ENCODE results near the gene ZFX.

The ZFX gene

DNA sequence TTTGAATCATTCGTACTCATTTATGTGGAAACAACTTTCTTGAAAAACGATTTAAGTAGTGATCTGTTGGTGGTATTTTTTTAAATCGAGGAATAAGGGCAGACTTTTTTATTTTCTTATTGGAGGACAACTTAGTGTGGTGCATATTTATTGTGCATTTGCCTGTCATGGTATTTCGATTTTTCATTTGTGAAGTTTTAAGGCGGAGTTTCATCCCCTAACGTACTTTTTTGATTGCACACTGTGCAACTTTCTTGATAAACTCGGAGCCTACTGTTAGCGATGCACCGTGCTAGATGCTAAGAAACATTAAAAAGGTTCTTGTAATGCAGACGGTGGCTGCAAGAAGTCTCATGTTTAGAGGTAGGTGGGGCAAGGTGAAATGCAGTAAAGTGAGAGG is 1.4 kb downstream of the ZFX start:
- Histone ChIP-seq H3K4me3 (ENCODE audit: low read length, poor library complexity, severe bottlenecking) (peak overlapping the region; percentile 99), H3K4me1 (ENCODE audit: insufficient read depth, low read length, poor library complexity, severe bottlenecking) (peaks cover 45% of the 10 kb centered on the region), H2AFZ (ENCODE audit: low read length) (no peak overlapping the region), H3K27me3 (ENCODE audit: insufficient read depth, low read length, poor library complexity, severe bottlenecking) (no peaks in the 10 kb centered on the region), H3K9me2 (replicated peaks; ENCODE audit: low read depth, low read length) (no peaks in the 10 kb centered on the region), H3K9ac (ENCODE audit: low read depth, low read length, poor library complexity, severe bottlenecking) (peak overlapping the region; percentile 95), H3K79me2 (ENCODE audit: insufficient read depth, low read length) (peaks cover 60% of the 10 kb centered on the region), H3K4me2 (ENCODE audit: low read depth, low read length, poor library complexity, severe bottlenecking) (peak overlapping the region; percentile 95), H4K20me1 (ENCODE audit: insufficient read depth, low read length, poor library complexity, severe bottlenecking) (peaks cover 44% of the 10 kb centered on the region), H3F3A (ENCODE audit: low read depth) (no peaks in the 10 kb centered on the region; the same call in 1 of the 2 replicates), H3K9me3 (ENCODE audit: insufficient read depth, low read depth, low read length) (no peaks in the 10 kb centered on the region), H3K36me3 (ENCODE audit: insufficient read depth, low read length) (no peaks in the 10 kb centered on the region)
- TF ChIP-seq, protein P1, sequence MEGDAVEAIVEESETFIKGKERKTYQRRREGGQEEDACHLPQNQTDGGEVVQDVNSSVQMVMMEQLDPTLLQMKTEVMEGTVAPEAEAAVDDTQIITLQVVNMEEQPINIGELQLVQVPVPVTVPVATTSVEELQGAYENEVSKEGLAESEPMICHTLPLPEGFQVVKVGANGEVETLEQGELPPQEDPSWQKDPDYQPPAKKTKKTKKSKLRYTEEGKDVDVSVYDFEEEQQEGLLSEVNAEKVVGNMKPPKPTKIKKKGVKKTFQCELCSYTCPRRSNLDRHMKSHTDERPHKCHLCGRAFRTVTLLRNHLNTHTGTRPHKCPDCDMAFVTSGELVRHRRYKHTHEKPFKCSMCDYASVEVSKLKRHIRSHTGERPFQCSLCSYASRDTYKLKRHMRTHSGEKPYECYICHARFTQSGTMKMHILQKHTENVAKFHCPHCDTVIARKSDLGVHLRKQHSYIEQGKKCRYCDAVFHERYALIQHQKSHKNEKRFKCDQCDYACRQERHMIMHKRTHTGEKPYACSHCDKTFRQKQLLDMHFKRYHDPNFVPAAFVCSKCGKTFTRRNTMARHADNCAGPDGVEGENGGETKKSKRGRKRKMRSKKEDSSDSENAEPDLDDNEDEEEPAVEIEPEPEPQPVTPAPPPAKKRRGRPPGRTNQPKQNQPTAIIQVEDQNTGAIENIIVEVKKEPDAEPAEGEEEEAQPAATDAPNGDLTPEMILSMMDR (conservative IDR thresholded peaks at IDR 0.05; ENCODE audit: low read length) = no peak
- no peak for TF ChIP-seq EZH2phosphoT487 (IDR thresholded peaks at IDR 0.05; ENCODE audit: borderline replicate concordance)

DNA sequence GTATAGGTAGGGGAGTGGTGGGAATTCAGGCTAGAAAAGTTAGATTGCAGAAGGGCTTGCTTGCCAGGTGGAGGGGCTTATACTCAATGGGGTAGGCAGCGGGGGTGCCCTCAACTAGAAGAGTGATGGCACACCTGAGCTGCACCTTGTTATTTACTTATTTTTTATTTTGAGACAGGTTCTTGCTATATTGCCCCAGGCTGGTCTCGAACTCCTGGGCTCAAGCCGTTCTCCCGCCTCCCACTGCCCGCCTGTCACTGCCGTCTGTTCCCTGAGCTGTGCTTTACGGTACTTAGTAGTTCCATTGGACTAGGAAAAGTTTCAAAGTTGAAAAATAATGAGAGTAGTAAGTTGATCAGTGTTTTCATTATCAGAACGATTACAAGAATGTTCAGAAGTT is 2.0 kb downstream of the ZFX start:
- TF ChIP-seq, protein P1 (conservative IDR thresholded peaks at IDR 0.05; ENCODE audit: low read length) = no peak
- no peak for TF ChIP-seq EZH2phosphoT487 (IDR thresholded peaks at IDR 0.05; ENCODE audit: borderline replicate concordance)
- peak overlapping the region; percentile 99 for H3K4me3 ChIP-seq (ENCODE audit: low read length, poor library complexity, severe bottlenecking)
- no peaks in the 10 kb centered on the region for H3K9me2 ChIP-seq (replicated peaks; ENCODE audit: low read depth, low read length)
- peaks cover 66% of the 10 kb centered on the region for H3K79me2 ChIP-seq (ENCODE audit: insufficient read depth, low read length)
- peak overlapping the region; percentile 95 for H3K9ac ChIP-seq (ENCODE audit: low read depth, low read length, poor library complexity, severe bottlenecking)
- peak overlapping the region; percentile 95 for H3K4me2 ChIP-seq (ENCODE audit: low read depth, low read length, poor library complexity, severe bottlenecking)
- H3K27me3 ChIP-seq (ENCODE audit: insufficient read depth, low read length, poor library complexity, severe bottlenecking) = no peaks in the 10 kb centered on the region
- no peaks in the 10 kb centered on the region for H3K9me3 ChIP-seq (ENCODE audit: insufficient read depth, low read depth, low read length)
- H3K36me3 ChIP-seq (ENCODE audit: insufficient read depth, low read length) = no peaks in the 10 kb centered on the region
- H2AFZ ChIP-seq (ENCODE audit: low read length) = no peak overlapping the region
- H3K4me1 ChIP-seq (ENCODE audit: insufficient read depth, low read length, poor library complexity, severe bottlenecking) = peaks cover 39% of the 10 kb centered on the region
- H3F3A ChIP-seq (ENCODE audit: low read depth) = no peaks in the 10 kb centered on the region; the same call in 1 of the 2 replicates
- H4K20me1 ChIP-seq (ENCODE audit: insufficient read depth, low read length, poor library complexity, severe bottlenecking) = peaks cover 49% of the 10 kb centered on the region

DNA sequence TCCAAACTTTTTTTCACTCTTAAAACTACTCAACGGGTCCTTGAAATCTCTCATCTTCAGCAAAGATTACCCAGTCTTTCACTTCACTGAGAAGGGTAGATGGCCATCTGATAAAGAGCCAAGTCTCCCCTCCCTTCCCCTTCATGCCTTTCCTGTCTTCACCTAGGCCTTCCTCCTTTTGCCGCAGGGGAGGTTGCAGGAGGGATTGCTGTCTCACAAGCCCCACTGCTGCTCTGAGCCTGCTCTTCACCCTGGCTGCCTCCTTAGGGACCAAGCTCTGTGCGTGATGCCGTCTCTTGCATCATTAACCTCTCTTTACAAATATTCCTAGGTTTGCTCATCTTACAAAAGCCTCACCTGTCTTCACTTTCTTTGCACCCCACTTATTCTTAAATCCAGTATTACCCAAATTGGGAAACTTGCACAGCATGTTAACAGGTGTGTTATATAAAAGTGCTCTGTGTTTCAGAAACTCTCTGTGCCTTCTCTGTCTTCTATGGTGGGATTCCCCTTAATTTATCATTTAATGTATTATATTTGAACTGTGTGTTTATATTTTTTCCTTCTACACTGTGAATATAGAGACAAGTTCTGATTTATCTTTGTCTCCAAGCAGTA is 3.8 kb downstream of the ZFX start:
- no peak overlapping the region for H2AFZ ChIP-seq (ENCODE audit: low read length)
- H3K79me2 ChIP-seq (ENCODE audit: insufficient read depth, low read length) = peaks cover 84% of the 10 kb centered on the region
- no peaks in the 10 kb centered on the region for H3K9me2 ChIP-seq (replicated peaks; ENCODE audit: low read depth, low read length)
- TF ChIP-seq, protein P1 (conservative IDR thresholded peaks at IDR 0.05; ENCODE audit: low read length) = no peak
- no peak for TF ChIP-seq EZH2phosphoT487 (IDR thresholded peaks at IDR 0.05; ENCODE audit: borderline replicate concordance)
- peaks cover 59% of the 10 kb centered on the region for H4K20me1 ChIP-seq (ENCODE audit: insufficient read depth, low read length, poor library complexity, severe bottlenecking)
- no peaks in the 10 kb centered on the region for H3K9me3 ChIP-seq (ENCODE audit: insufficient read depth, low read depth, low read length)
- peaks cover 26% of the 10 kb centered on the region for H3K4me1 ChIP-seq (ENCODE audit: insufficient read depth, low read length, poor library complexity, severe bottlenecking)
- peak overlapping the region; percentile 95 for H3K4me2 ChIP-seq (ENCODE audit: low read depth, low read length, poor library complexity, severe bottlenecking)
- no peaks in the 10 kb centered on the region for H3K27me3 ChIP-seq (ENCODE audit: insufficient read depth, low read length, poor library complexity, severe bottlenecking)
- peak overlapping the region; percentile 27 for H3K9ac ChIP-seq (ENCODE audit: low read depth, low read length, poor library complexity, severe bottlenecking)
- H3K4me3 ChIP-seq (ENCODE audit: low read length, poor library complexity, severe bottlenecking) = peak overlapping the region; percentile 99
- no peaks in the 10 kb centered on the region; the same call in 1 of the 2 replicates for H3F3A ChIP-seq (ENCODE audit: low read depth)
- H3K36me3 ChIP-seq (ENCODE audit: insufficient read depth, low read length) = no peaks in the 10 kb centered on the region

Data from Loucy (cell line).